ENCODE data around the gene HBP1.

GRCh38 chr7:107232568-107233090, 63.8 kb downstream of the HBP1 start:
- TF ChIP-seq POLR2A (IDR thresholded peaks at IDR 0.05; ENCODE audit: control extremely low read depth in 1 of 2, low read depth in 2 of 2, low read length in 2 of 2): no peak
- TF ChIP-seq CTCF (IDR thresholded peaks at IDR 0.05; ENCODE audit: control extremely low read depth in 1 of 3, insufficient read depth in 1 of 3, low read depth in 1 of 3, low read length in 3 of 3): no peak
- TF ChIP-seq RAD21 (IDR thresholded peaks at IDR 0.05 in 1 of 2, conservative IDR thresholded peaks at IDR 0.05 in 1 of 2; ENCODE audit: low read depth in 2 of 2, low read length in 2 of 2): no peak
- TF ChIP-seq ZNF274 (IDR thresholded peaks at IDR 0.05; ENCODE audit: borderline replicate concordance, extremely low read depth, low read length): no peak
- no peak for TF ChIP-seq USF2 (IDR thresholded peaks at IDR 0.05; ENCODE audit: low read length)
- no peak for TF ChIP-seq EGR1 (IDR thresholded peaks at IDR 0.05; ENCODE audit: borderline replicate concordance, low read depth, low read length)
- no peak for TF ChIP-seq KDM1A (IDR thresholded peaks at IDR 0.05; ENCODE audit: borderline replicate concordance, low read length)

All from H1 (cell line).